ENCODE measurements around the gene INTS13. TPM values are rescaled to one million over a fixed set of nuclear protein-coding genes. Genes with fewer than 3 reads are reported as not detected.

INTS13 gene
- total and polyA plus RNA-seq, 2 donors (not counting 1 experiment from before 2014, with no cell fraction given), result 29.2 to 33.0 TPM

GRCh38 chr12:26929590-26929989 is 8.2 kb downstream of the INTS13 start:
- Histone ChIP-seq H3K36me3 (ENCODE audit: control insufficient read depth, insufficient read depth, low read length) (no peaks in the 10 kb centered on the region), H3K9ac (ENCODE audit: insufficient read depth, low read length) (no peak overlapping the region), H3K27ac (ENCODE audit: insufficient read depth, low read length) (no peak overlapping the region), H3K4me2 (ENCODE audit: extremely low read depth, insufficient read depth, low read length) (no peak overlapping the region), H3K4me1 (ENCODE audit: control insufficient read depth, extremely low read depth, insufficient read depth, low read length) (no peaks in the 10 kb centered on the region), H3K79me2 (ENCODE audit: control insufficient read depth, insufficient read depth, low read length) (peaks cover 3% of the 10 kb centered on the region), H2AFZ (ENCODE audit: low read length) (no peak overlapping the region), H4K20me1 (ENCODE audit: control insufficient read depth, extremely low read depth, insufficient read depth, low read length) (no peaks in the 10 kb centered on the region), H3K27me3 (ENCODE audit: control insufficient read depth, insufficient read depth, low read length) (no peaks in the 10 kb centered on the region), H3K4me3 (replicated peaks in 1 of 4; ENCODE audit: control extremely low read depth in 1 of 4, insufficient read depth in 1 of 4, low read depth in 3 of 4, low read length in 4 of 4) (no peak overlapping the region), H3K9me3 (ENCODE audit: control insufficient read depth, insufficient read depth, low read depth, low read length) (no peaks in the 10 kb centered on the region)
- DNase-seq (ENCODE audit: low read depth in 2 of 2), result no peak
- TF ChIP-seq, protein P1, sequence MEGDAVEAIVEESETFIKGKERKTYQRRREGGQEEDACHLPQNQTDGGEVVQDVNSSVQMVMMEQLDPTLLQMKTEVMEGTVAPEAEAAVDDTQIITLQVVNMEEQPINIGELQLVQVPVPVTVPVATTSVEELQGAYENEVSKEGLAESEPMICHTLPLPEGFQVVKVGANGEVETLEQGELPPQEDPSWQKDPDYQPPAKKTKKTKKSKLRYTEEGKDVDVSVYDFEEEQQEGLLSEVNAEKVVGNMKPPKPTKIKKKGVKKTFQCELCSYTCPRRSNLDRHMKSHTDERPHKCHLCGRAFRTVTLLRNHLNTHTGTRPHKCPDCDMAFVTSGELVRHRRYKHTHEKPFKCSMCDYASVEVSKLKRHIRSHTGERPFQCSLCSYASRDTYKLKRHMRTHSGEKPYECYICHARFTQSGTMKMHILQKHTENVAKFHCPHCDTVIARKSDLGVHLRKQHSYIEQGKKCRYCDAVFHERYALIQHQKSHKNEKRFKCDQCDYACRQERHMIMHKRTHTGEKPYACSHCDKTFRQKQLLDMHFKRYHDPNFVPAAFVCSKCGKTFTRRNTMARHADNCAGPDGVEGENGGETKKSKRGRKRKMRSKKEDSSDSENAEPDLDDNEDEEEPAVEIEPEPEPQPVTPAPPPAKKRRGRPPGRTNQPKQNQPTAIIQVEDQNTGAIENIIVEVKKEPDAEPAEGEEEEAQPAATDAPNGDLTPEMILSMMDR (conservative IDR thresholded peaks at IDR 0.05 in 1 of 2, IDR thresholded peaks at IDR 0.05 in 1 of 2; ENCODE audit: low read depth in 1 of 2, low read length in 2 of 2), result no peak

DNA sequence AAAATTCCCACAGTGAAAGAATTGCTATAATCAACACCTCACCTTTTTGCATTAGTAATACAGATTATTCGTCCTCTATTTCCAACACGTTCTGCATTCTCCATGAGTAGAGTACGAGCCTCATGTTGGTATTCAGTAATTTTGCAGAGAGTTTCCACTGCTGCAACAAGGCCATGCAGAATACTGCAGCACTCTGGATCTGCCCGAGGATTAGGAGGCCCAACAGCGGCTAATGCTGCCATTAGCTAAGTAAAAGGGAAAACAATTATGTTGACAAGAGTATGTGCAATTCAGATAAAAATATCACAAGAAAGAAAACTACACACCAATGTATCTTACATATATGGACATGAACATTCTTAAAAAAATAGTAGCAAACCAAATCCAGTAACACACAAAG is 9.1 kb downstream of the INTS13 start:
- Histone ChIP-seq H3K4me1 (ENCODE audit: control insufficient read depth, extremely low read depth, insufficient read depth, low read length) (no peaks in the 10 kb centered on the region), H2AFZ (ENCODE audit: low read length) (no peak overlapping the region), H3K36me3 (ENCODE audit: control insufficient read depth, insufficient read depth, low read length) (no peaks in the 10 kb centered on the region), H3K9me3 (ENCODE audit: control insufficient read depth, insufficient read depth, low read depth, low read length) (no peaks in the 10 kb centered on the region), H3K4me3 (replicated peaks in 1 of 4; ENCODE audit: control extremely low read depth in 1 of 4, insufficient read depth in 1 of 4, low read depth in 3 of 4, low read length in 4 of 4) (no peak overlapping the region), H3K27ac (ENCODE audit: insufficient read depth, low read length) (no peak overlapping the region), H3K4me2 (ENCODE audit: extremely low read depth, insufficient read depth, low read length) (no peak overlapping the region), H3K79me2 (ENCODE audit: control insufficient read depth, insufficient read depth, low read length) (peaks cover 2% of the 10 kb centered on the region), H3K27me3 (ENCODE audit: control insufficient read depth, insufficient read depth, low read length) (no peaks in the 10 kb centered on the region), H4K20me1 (ENCODE audit: control insufficient read depth, extremely low read depth, insufficient read depth, low read length) (no peaks in the 10 kb centered on the region), H3K9ac (ENCODE audit: insufficient read depth, low read length) (no peak overlapping the region)
- no peak for DNase-seq (ENCODE audit: low read depth in 2 of 2)
- no peak for TF ChIP-seq EZH2 (IDR thresholded peaks at IDR 0.05; ENCODE audit: low read length, missing control alignments)
- TF ChIP-seq, protein P1 (conservative IDR thresholded peaks at IDR 0.05 in 1 of 2, IDR thresholded peaks at IDR 0.05 in 1 of 2; ENCODE audit: low read depth in 1 of 2, low read length in 2 of 2), result no peak

GRCh38 chr12:26921886-26922285 is 15.9 kb downstream of the INTS13 start:
- TF ChIP-seq, protein P1 (conservative IDR thresholded peaks at IDR 0.05 in 1 of 2, IDR thresholded peaks at IDR 0.05 in 1 of 2; ENCODE audit: low read depth in 1 of 2, low read length in 2 of 2), result no peak
- no peak for TF ChIP-seq EZH2 (IDR thresholded peaks at IDR 0.05; ENCODE audit: low read length, missing control alignments)
- H3K27me3 ChIP-seq (ENCODE audit: control insufficient read depth, insufficient read depth, low read length), result no peaks in the 10 kb centered on the region
- no peaks in the 10 kb centered on the region for H3K9me3 ChIP-seq (ENCODE audit: control insufficient read depth, insufficient read depth, low read depth, low read length)
- H2AFZ ChIP-seq (ENCODE audit: low read length), result no peak overlapping the region
- no peaks in the 10 kb centered on the region for H3K4me1 ChIP-seq (ENCODE audit: control insufficient read depth, extremely low read depth, insufficient read depth, low read length)
- no peak for DNase-seq (ENCODE audit: low read depth in 2 of 2)
- no peak overlapping the region for H3K4me2 ChIP-seq (ENCODE audit: extremely low read depth, insufficient read depth, low read length)
- no peaks in the 10 kb centered on the region for H4K20me1 ChIP-seq (ENCODE audit: control insufficient read depth, extremely low read depth, insufficient read depth, low read length)
- no peak overlapping the region for H3K4me3 ChIP-seq (replicated peaks in 1 of 4; ENCODE audit: control extremely low read depth in 1 of 4, insufficient read depth in 1 of 4, low read depth in 3 of 4, low read length in 4 of 4)
- no peak overlapping the region for H3K9ac ChIP-seq (ENCODE audit: insufficient read depth, low read length)
- H3K36me3 ChIP-seq (ENCODE audit: control insufficient read depth, insufficient read depth, low read length), result no peaks in the 10 kb centered on the region
- no peak overlapping the region for H3K27ac ChIP-seq (ENCODE audit: insufficient read depth, low read length)
- no peaks in the 10 kb centered on the region for H3K79me2 ChIP-seq (ENCODE audit: control insufficient read depth, insufficient read depth, low read length)
